ENCODE measurements around the gene RBBP8NL. TPM values are rescaled to one million over a fixed set of nuclear protein-coding genes. Genes with fewer than 3 reads are reported as not detected.

Gene RBBP8NL
- total RNA-seq, 2 experiments from 2014 or later = not detected

- Histone ChIP-seq H3K27ac (ENCODE audit: low read depth in 1 of 2, low read length in 2 of 2) (no peak overlapping the region), H3K9me3 (ENCODE audit: control insufficient read depth in 1 of 2, insufficient read depth in 1 of 2, low read length in 2 of 2) (peaks cover 0 to 8% of the 10 kb centered on the region in 2 experiments), H3K4me3 (ENCODE audit: low read length) (no peak overlapping the region), H3K27me3 (ENCODE audit: control insufficient read depth in 1 of 2, insufficient read depth in 2 of 2, low read length in 2 of 2) (no peaks in the 10 kb centered on the region), H3K36me3 (ENCODE audit: insufficient read depth, low read length) (peaks cover 40% of the 10 kb centered on the region), H3K4me1 (ENCODE audit: insufficient read depth, low read length) (peaks cover 7% of the 10 kb centered on the region)
- no peak for TF ChIP-seq CTCF (IDR thresholded peaks at IDR 0.05)
- intact Hi-C loops (cut with DNase I, micrococcal nuclease) = no loop called here
- POLR2A ChIA-PET = no interaction called here
- Mint-ChIP-seq H3K9me3 (no peaks in the 10 kb centered on the region), H3K4me3 (no peak overlapping the region), H3K4me1 (ENCODE audit: low read depth) (peaks cover 12% of the 10 kb centered on the region), H3K27me3 (no peaks in the 10 kb centered on the region), H3K27ac (no peak overlapping the region), H3K36me3 (ENCODE audit: low read depth) (peaks cover 41% of the 10 kb centered on the region)
- ATAC-seq (ENCODE audit: poor library complexity) = no peak
- DNase-seq = no peak
- CTCF ChIA-PET = no interaction called here
Measured at GRCh38 chr20:62393335-62393665, 34.0 kb downstream of the RBBP8NL start.

DNA sequence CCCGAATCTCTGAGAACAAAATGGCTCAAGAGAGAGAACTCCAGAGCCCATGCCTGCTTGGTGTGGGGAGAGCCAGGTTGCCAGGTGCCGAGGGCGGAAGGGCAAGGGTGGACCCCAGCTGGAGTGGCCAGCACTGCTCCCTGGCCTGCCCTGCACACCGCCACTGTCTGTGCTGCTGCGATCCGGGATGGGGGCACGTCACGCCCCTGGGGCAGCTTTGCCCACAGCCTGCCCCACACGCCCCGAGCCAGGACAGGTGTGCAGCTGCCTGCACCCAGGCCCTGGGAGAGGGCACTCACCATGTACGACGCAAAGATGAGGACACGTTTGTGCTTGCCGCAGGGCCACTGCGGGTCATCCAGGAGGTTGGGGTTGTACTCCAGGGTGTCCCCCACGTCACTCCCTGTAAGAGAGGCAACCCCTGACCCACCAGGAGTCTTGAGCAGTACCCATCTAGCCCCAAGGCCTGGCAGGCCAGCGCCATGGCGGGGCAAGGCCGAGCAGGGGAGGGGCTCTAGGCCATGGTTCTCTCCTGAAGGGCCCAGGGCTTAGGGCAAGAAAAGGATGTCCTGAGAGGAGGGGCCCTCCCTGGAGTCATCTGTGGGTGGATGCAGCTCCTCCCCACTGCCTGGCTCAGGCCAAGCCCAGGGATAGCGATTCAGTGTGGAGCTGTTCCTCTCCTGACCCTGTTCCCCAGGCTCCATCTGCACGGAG lies 34.6 kb downstream of the RBBP8NL start:
- ChIA-PET CTCF (no interaction called here), POLR2A (no interaction called here)
- H3K36me3 ChIP-seq (ENCODE audit: insufficient read depth, low read length) = peaks cover 45% of the 10 kb centered on the region
- H3K27ac ChIP-seq (ENCODE audit: low read depth in 1 of 2, low read length in 2 of 2) = no peak overlapping the region
- peaks cover 0 to 2% of the 10 kb centered on the region in 2 experiments for H3K9me3 ChIP-seq (ENCODE audit: control insufficient read depth in 1 of 2, insufficient read depth in 1 of 2, low read length in 2 of 2)
- Mint-ChIP-seq H3K36me3 (ENCODE audit: low read depth) (peaks cover 46% of the 10 kb centered on the region), H3K4me3 (no peak overlapping the region), H3K4me1 (ENCODE audit: low read depth) (peaks cover 17% of the 10 kb centered on the region), H3K9me3 (no peaks in the 10 kb centered on the region), H3K27me3 (no peaks in the 10 kb centered on the region), H3K27ac (no peak overlapping the region)
- ATAC-seq (ENCODE audit: poor library complexity) = no peak
- no peak for TF ChIP-seq CTCF (IDR thresholded peaks at IDR 0.05)
- DNase-seq = no peak
- no peaks in the 10 kb centered on the region for H3K27me3 ChIP-seq (ENCODE audit: control insufficient read depth in 1 of 2, insufficient read depth in 2 of 2, low read length in 2 of 2)
- H3K4me1 ChIP-seq (ENCODE audit: insufficient read depth, low read length) = peaks cover 13% of the 10 kb centered on the region
- no peak overlapping the region for H3K4me3 ChIP-seq (ENCODE audit: low read length)
- intact Hi-C loops (cut with DNase I, micrococcal nuclease) = no loop called here

DNA sequence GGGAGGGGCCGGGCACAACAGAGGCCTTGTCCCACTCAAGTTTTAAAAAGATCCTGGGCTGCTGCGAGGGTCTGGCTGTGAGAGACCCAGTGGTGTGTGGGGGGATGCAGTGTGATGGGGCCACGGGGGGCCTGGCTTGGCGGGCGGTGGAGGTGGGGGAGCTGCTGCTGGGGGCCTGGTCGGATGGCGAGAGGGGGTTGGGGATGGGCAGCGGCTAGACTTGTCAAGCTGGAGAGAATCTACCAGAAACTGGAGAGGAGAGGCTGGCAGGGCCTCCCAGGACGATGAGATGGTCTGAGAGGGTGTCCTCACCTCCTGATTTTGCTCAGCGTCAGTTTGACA lies 35.3 kb downstream of the RBBP8NL start:
- ChIA-PET CTCF (no interaction called here), POLR2A (no interaction called here)
- intact Hi-C loops (cut with DNase I, micrococcal nuclease) = no loop called here
- Histone ChIP-seq H3K36me3 (ENCODE audit: insufficient read depth, low read length) (peaks cover 46% of the 10 kb centered on the region), H3K4me3 (ENCODE audit: low read length) (no peak overlapping the region), H3K27me3 (ENCODE audit: control insufficient read depth in 1 of 2, insufficient read depth in 2 of 2, low read length in 2 of 2) (no peaks in the 10 kb centered on the region), H3K9me3 (ENCODE audit: control insufficient read depth in 1 of 2, insufficient read depth in 1 of 2, low read length in 2 of 2) (no peaks in the 10 kb centered on the region), H3K27ac (ENCODE audit: low read depth in 1 of 2, low read length in 2 of 2) (no peak overlapping the region), H3K4me1 (ENCODE audit: insufficient read depth, low read length) (peaks cover 19% of the 10 kb centered on the region)
- H3K4me1 Mint-ChIP-seq (ENCODE audit: low read depth) = peaks cover 24% of the 10 kb centered on the region
- no peak for TF ChIP-seq CTCF (IDR thresholded peaks at IDR 0.05)
- no peak overlapping the region for H3K27ac Mint-ChIP-seq
- ATAC-seq (ENCODE audit: poor library complexity) (no peak), DNase-seq (no peak)
- H3K36me3 Mint-ChIP-seq (ENCODE audit: low read depth) = peaks cover 47% of the 10 kb centered on the region
- H3K27me3 Mint-ChIP-seq = no peaks in the 10 kb centered on the region
- H3K4me3 Mint-ChIP-seq = no peak overlapping the region
- H3K9me3 Mint-ChIP-seq = no peaks in the 10 kb centered on the region

All from CD4-positive, alpha-beta T cell (primary cell).